Colonic mucosa (tissue), 4 donors: Measurements from ENCODE around the gene HDAC4. TPM values are rescaled to one million over a fixed set of nuclear protein-coding genes. Genes with fewer than 3 reads are reported as not detected.

ENCODE experiments used
- DNase-seq: peaks from one replicate; pipeline ENCODE4 v3.0.0-alpha.2; 2020
- H3K27ac ChIP-seq: fragments of 200-600 bp; one replicate; pipeline ENCODE4 v1.8.0; 2021
- H3K27me3 ChIP-seq: fragments of 200-600 bp; one replicate; pipeline ENCODE4 v1.8.0; 2021
- H3K36me3 ChIP-seq: fragments of 200-600 bp; one replicate; pipeline ENCODE4 v1.8.0; 2021
- H3K4me1 ChIP-seq: fragments of 200-600 bp; one replicate; pipeline ENCODE4 v1.8.0; 2021; ENCODE audit warnings: mild to moderate bottlenecking
- H3K4me3 ChIP-seq: fragments of 200-600 bp; one replicate; pipeline ENCODE4 v1.8.0; 2021
- H3K9ac ChIP-seq, 2 donors: one replicate each; pipeline ENCODE4 v1.7.0; 2013; ENCODE audit warnings: control low read depth in 2 of 2, low read depth in 2 of 2, low read length in 2 of 2
- H3K9me3 ChIP-seq: fragments of 200-600 bp; one replicate; pipeline ENCODE4 v1.8.0; 2021
- intact Hi-C: fragments of 100-400 bp; cut with DNase I; formaldehyde crosslinking; loops from one replicate; pipeline ENCODE4 v1.14.1; 2022
- total RNA-seq, 2 donors: library from RNA; stranded (reverse); fragmentation: NEBNext Ultra II Directional in 1 of 2; extraction: Animal tissue kit (Norgen Biotek cat#: 25700) in 1 of 2; gene quantifications; one replicate each; pipeline ENCODE4 v1.2.1, GENCODE V29; 2021
- TF ChIP-seq, protein P1 (sequence below): fragments of 200-600 bp; IDR thresholded peaks from one replicate; pipeline ENCODE4 v1.8.0; 2022; ENCODE audit warnings: antibody characterized with exemption, mild to moderate bottlenecking
- donor health status: healthy.
- donor health status: DM: no; HTN: no; CAD: no.
- donor health status: DM: no; HTN: no; CAD: no.

Gene HDAC4
- total RNA-seq, 2 donors from 2014 or later = 35.3 to 46.8 TPM

DNA sequence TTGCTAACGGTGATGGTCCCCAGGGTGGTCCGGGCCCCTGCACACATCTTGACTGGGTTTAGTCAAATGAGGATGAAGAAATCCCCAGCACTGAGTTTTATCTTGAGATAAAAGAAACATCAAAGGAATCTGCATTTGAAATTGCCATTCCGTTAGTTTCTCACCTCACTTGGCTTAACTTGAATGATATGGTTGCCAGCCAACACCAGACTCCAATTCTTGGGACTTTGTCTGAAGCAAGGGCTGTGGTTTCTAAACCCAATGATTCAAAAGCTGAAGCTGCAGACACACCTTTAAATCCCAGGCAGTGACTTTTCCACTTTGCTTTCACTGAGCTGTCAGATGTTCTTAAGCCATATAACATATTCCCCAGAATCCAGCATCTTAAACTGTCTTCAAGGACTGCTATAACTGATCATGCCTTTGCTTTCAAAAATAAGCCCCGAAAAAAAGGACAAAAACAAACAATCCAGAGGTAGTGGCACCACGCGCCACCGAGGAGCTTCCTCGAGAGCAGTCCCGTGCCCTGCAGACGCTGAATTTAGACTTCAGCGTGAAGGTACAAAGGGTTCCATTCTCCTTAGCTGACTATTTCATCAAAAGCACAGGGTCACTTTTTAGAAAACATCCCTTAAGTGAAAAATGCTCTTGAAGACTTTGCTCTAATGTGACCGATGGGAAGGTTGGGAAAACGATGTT lies 189.3 kb downstream of the HDAC4 start:
- TF ChIP-seq, protein P1, sequence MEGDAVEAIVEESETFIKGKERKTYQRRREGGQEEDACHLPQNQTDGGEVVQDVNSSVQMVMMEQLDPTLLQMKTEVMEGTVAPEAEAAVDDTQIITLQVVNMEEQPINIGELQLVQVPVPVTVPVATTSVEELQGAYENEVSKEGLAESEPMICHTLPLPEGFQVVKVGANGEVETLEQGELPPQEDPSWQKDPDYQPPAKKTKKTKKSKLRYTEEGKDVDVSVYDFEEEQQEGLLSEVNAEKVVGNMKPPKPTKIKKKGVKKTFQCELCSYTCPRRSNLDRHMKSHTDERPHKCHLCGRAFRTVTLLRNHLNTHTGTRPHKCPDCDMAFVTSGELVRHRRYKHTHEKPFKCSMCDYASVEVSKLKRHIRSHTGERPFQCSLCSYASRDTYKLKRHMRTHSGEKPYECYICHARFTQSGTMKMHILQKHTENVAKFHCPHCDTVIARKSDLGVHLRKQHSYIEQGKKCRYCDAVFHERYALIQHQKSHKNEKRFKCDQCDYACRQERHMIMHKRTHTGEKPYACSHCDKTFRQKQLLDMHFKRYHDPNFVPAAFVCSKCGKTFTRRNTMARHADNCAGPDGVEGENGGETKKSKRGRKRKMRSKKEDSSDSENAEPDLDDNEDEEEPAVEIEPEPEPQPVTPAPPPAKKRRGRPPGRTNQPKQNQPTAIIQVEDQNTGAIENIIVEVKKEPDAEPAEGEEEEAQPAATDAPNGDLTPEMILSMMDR = no peak
- intact Hi-C loops = no loop called here
- Histone ChIP-seq H3K27ac (no peak overlapping the region), H3K4me3 (no peak overlapping the region), H3K9me3 (no peaks in the 10 kb centered on the region), H3K4me1 (no peaks in the 10 kb centered on the region), H3K36me3 (no peaks in the 10 kb centered on the region), H3K27me3 (no peaks in the 10 kb centered on the region), H3K9ac (no peak overlapping the region)
- DNase-seq = no peak

DNA sequence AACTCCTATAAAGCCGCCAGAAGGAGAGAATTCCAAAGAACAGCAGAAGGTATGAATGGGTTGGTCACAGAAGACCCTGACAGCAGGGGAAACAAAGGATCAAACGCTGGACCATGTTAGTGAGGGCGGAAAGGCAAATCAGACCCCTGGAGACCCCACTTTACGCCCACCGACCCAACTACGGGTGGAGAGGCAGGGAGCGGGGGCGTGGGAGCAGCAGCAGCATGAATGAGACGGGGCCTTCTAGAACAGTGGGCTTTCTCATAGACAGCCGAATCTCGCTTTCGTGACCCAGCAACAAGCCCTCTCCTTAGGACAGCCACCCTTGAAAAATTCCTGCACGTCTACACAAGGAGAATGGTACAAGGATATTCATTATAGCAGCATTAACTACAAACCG lies 191.0 kb downstream of the HDAC4 start:
- no peak for DNase-seq
- Histone ChIP-seq H3K27me3 (no peaks in the 10 kb centered on the region), H3K27ac (no peak overlapping the region), H3K36me3 (no peaks in the 10 kb centered on the region), H3K4me1 (no peaks in the 10 kb centered on the region), H3K9ac (no peak overlapping the region), H3K4me3 (no peak overlapping the region), H3K9me3 (no peaks in the 10 kb centered on the region)
- TF ChIP-seq, protein P1 = no peak
- intact Hi-C loops = no loop called here

DNA sequence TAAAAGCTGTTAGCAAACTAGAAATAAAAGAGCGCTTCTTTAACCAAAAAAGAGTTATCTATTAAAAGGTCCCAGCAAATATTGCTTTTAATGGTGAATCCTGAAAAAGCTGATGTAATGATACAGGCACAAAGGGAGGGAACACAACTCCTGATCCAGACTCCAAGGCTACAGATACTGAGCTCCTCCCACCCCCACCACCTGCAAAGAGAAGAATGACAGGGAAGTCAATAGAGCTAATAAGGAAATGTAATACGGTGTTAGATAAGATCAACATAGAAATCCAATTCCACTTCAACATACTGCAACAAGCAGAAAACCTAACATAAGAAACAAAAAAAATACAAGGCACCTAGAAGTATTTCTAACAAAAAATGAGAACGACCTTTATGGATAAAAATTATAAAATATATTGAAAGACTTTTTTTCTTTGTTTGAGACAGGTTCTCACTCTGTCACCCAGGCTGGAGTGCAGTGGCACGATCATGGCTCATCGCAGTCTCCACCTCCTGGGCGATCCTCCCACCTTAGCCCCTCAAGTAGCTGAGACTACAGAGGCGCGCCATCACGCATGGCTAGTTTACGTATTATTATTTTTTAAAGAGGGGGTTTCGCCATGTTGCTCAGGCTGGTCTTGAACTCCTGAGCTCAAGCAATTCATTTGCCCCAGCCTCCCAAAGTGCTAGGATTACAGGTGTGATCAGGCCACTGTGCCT lies 192.2 kb downstream of the HDAC4 start:
- Histone ChIP-seq H3K9me3 (no peaks in the 10 kb centered on the region), H3K4me3 (no peak overlapping the region), H3K27ac (no peak overlapping the region), H3K27me3 (no peaks in the 10 kb centered on the region), H3K9ac (no peak overlapping the region), H3K4me1 (no peaks in the 10 kb centered on the region), H3K36me3 (no peaks in the 10 kb centered on the region)
- DNase-seq = no peak
- intact Hi-C loops = no loop called here
- TF ChIP-seq, protein P1 = no peak

DNA sequence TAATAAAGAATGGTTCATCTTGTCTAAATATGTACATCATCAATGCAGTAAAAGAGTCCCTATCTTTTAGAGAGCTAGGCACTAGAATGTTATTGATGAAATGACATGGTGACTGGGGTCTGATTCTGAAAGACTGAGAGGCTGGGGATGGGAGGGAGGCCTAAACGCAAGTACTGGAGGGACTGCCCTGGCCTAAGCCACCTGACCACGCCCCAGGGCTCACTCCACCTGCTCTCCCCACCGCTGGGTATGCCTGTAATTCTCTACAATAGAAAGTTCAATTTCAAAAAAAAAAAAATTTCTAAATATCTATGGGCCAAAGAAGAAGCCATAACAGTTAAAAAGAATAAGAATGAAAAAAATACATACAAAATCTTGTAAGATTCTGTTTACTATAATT lies 194.0 kb downstream of the HDAC4 start:
- no peak for DNase-seq
- no peak overlapping the region for H3K27ac ChIP-seq
- no peak overlapping the region for H3K9ac ChIP-seq
- TF ChIP-seq, protein P1 = no peak
- no peak overlapping the region for H3K4me3 ChIP-seq
- no peaks in the 10 kb centered on the region for H3K9me3 ChIP-seq
- no peaks in the 10 kb centered on the region for H3K27me3 ChIP-seq
- intact Hi-C loops = no loop called here
- no peaks in the 10 kb centered on the region for H3K4me1 ChIP-seq
- H3K36me3 ChIP-seq = no peaks in the 10 kb centered on the region

DNA sequence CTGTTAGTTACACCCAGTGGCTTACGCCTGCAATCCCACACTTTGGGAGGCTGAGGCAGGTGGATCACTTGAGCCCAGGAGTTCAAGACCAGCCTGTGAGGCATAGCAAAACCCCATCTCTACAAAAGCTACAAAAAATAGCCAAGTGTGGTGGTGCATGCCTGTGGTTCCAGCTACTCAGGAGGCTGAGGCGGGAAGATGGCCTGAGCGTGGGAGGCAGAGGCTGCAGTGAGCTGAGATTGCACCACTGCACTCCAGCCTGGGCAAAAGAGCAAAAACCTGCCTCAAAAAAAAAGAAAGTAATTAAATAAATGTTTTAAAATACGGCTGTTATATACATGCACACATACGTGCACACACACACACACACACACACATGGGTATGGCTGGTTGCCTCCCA lies 194.8 kb downstream of the HDAC4 start:
- TF ChIP-seq, protein P1 = no peak
- Histone ChIP-seq H3K27ac (no peak overlapping the region), H3K4me3 (no peak overlapping the region), H3K9ac (no peak overlapping the region), H3K4me1 (no peaks in the 10 kb centered on the region), H3K36me3 (no peaks in the 10 kb centered on the region), H3K27me3 (no peaks in the 10 kb centered on the region), H3K9me3 (no peaks in the 10 kb centered on the region)
- intact Hi-C loops = no loop called here
- no peak for DNase-seq
